K562 (cell line): ENCODE measurements around the gene TNN.

ENCODE experiments used
- BACH1 ChIP-seq: fragments of 200-800 bp; sonication (Bioruptor generic); IDR thresholded peaks from 2 replicates; pipeline ENCODE4 v1.6.1; 2016; ENCODE audit warnings: missing genetic modification characterization, missing compliant biosample characterization
- DDX20 ChIP-seq: fragments of 450-650 bp; IDR thresholded peaks from 2 replicates; pipeline ENCODE4 v1.6.1; 2016; ENCODE audit warnings: missing genetic modification characterization, low read depth, mild to moderate bottlenecking, missing compliant biosample characterization, moderate library complexity
- ETS2 ChIP-seq: IDR thresholded peaks from 2 replicates; pipeline ENCODE4 v1.6.1; 2016; ENCODE audit warnings: borderline replicate concordance, missing genetic modification characterization, mild to moderate bottlenecking, moderate library complexity, missing compliant biosample characterization; ENCODE audit not compliant: poor library complexity, severe bottlenecking
- FOXJ3 ChIP-seq: sonication (generic); formaldehyde crosslinking; IDR thresholded peaks from 2 replicates; pipeline ENCODE4 v1.4.0; 2020; ENCODE audit warnings: mild to moderate bottlenecking, missing genetic modification reagents
- HDAC2 ChIP-seq: fragments of 450-650 bp; IDR thresholded peaks from 2 replicates; pipeline ENCODE4 v1.6.1; 2016; ENCODE audit warnings: mild to moderate bottlenecking
- MXI1 ChIP-seq: IDR thresholded peaks from 2 replicates; pipeline ENCODE4 v1.6.1; 2011; ENCODE audit warnings: low read depth, mild to moderate bottlenecking, improper control_type of control experiment, low read length
- PML ChIP-seq: IDR thresholded peaks from 2 replicates; pipeline ENCODE4 v1.6.1; 2012; ENCODE audit warnings: low read length, inconsistent platforms
- POLR2A ChIP-seq: fragments of 450-650 bp; conservative IDR thresholded peaks from 2 replicates; pipeline ENCODE4 v1.6.1; 2016
- POLR2AphosphoS2 ChIP-seq: IDR thresholded peaks from 2 replicates; pipeline ENCODE4 v1.6.1; 2012; ENCODE audit warnings: low read length, improper control_type of control experiment
- TARDBP ChIP-seq: fragments of 450-650 bp; IDR thresholded peaks from 2 replicates; pipeline ENCODE4 v1.6.1; 2016
- ZNF143 ChIP-seq: sonication (generic); formaldehyde crosslinking; IDR thresholded peaks from 2 replicates; pipeline ENCODE4 v1.9.0; 2022; ENCODE audit warnings: mild to moderate bottlenecking, missing genetic modification reagents
- TF ChIP-seq, protein P1 (sequence below): fragments of 250-450 bp; sonication (Bioruptor Pico); IDR thresholded peaks from 2 replicates; pipeline ENCODE4 v1.4.0; 2020; ENCODE audit warnings: mild to moderate bottlenecking, moderate library complexity
- TF ChIP-seq, protein P2 (sequence below), 3 experiments: IDR thresholded peaks in 2 of 3; conservative IDR thresholded peaks in 1 of 3; 2 replicates each; pipeline ENCODE4 v1.5.1; 2011 to 2012; ENCODE audit warnings: low read length in 3 of 3, mild to moderate bottlenecking in 3 of 3, control low read depth in 2 of 3, improper control_type of control experiment in 1 of 3, inconsistent platforms in 1 of 3, low read depth in 1 of 3, mixed read lengths in 1 of 3, moderate library complexity in 1 of 3; ENCODE audit not compliant: insufficient read depth in 2 of 3
- TF ChIP-seq, protein P3 (sequence below): sonication (generic); formaldehyde crosslinking; IDR thresholded peaks from 2 replicates; pipeline ENCODE4 v1.8.0; 2022; ENCODE audit warnings: mild to moderate bottlenecking, missing genetic modification reagents

DNA sequence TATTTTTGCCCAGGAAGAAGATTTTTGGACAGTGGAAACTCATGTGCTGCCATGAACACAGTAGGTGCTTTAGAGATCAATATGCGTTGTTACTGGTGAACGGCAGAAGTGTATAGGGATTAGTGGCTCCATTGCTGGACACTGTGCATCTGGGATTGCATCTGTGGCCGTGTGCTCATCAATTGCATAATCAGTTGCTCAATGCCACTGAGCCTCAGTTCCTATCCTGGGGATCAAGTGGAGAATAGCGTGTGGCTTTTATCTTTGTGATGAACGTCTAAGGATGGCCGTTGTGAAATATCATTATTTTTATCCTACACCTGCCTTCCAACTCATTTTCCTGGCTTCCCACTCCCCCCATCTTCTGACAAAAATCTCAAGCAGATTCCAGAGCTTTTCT lies 5.4 kb downstream of the TNN start:
- TF ChIP-seq PML, result no peak
- TF ChIP-seq POLR2AphosphoS2, result no peak
- no peak for TF ChIP-seq BACH1 (tag)
- TF ChIP-seq, protein P1, sequence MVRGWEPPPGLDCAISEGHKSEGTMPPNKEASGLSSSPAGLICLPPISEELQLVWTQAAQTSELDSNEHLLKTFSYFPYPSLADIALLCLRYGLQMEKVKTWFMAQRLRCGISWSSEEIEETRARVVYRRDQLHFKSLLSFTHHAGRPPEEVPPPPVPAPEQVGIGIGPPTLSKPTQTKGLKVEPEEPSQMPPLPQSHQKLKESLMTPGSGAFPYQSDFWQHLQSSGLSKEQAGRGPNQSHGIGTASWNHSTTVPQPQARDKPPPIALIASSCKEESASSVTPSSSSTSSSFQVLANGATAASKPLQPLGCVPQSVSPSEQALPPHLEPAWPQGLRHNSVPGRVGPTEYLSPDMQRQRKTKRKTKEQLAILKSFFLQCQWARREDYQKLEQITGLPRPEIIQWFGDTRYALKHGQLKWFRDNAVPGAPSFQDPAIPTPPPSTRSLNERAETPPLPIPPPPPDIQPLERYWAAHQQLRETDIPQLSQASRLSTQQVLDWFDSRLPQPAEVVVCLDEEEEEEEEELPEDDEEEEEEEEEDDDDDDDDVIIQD, result no peak
- TF ChIP-seq HDAC2, result no peak
- TF ChIP-seq, protein P2, sequence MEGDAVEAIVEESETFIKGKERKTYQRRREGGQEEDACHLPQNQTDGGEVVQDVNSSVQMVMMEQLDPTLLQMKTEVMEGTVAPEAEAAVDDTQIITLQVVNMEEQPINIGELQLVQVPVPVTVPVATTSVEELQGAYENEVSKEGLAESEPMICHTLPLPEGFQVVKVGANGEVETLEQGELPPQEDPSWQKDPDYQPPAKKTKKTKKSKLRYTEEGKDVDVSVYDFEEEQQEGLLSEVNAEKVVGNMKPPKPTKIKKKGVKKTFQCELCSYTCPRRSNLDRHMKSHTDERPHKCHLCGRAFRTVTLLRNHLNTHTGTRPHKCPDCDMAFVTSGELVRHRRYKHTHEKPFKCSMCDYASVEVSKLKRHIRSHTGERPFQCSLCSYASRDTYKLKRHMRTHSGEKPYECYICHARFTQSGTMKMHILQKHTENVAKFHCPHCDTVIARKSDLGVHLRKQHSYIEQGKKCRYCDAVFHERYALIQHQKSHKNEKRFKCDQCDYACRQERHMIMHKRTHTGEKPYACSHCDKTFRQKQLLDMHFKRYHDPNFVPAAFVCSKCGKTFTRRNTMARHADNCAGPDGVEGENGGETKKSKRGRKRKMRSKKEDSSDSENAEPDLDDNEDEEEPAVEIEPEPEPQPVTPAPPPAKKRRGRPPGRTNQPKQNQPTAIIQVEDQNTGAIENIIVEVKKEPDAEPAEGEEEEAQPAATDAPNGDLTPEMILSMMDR (IDR thresholded peaks at IDR 0.05 in 2 of 3, conservative IDR thresholded peaks at IDR 0.05 in 1 of 3; ENCODE audit: insufficient read depth in 2 of 3, low read depth in 1 of 3, low read length in 3 of 3), result no peak
- no peak for TF ChIP-seq FOXJ3
- TF ChIP-seq MXI1, result no peak
- TF ChIP-seq, protein P3, sequence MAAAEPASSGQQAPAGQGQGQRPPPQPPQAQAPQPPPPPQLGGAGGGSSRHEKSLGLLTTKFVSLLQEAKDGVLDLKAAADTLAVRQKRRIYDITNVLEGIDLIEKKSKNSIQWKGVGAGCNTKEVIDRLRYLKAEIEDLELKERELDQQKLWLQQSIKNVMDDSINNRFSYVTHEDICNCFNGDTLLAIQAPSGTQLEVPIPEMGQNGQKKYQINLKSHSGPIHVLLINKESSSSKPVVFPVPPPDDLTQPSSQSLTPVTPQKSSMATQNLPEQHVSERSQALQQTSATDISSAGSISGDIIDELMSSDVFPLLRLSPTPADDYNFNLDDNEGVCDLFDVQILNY, result no peak
- no peak for TF ChIP-seq ZNF143 (CRISPR knock-in tag)
- no peak for TF ChIP-seq DDX20 (tag)
- no peak for TF ChIP-seq POLR2A
- no peak for TF ChIP-seq TARDBP
- no peak for TF ChIP-seq ETS2 (tag)
